Natural killer cell (primary cell): ENCODE measurements around the gene KAZN. TPM values are rescaled to one million over a fixed set of nuclear protein-coding genes. Genes with fewer than 3 reads are reported as not detected.

ENCODE experiments used
- ATAC-seq, 3 donors: fragments of 150-1000 bp in 2 of 3; fragments of 200-7000 bp in 1 of 3; cut with Tn5 transposase; 1 replicate in 1 of 3; 2 replicates in 2 of 3; pipeline ENCODE4 v1.10.0; 2021; ENCODE audit warnings: mild to moderate bottlenecking in 2 of 3, moderate library complexity in 2 of 3
- DNase-seq, 2 donors: peaks; one replicate each; pipeline versions ENCODE4 v3.0.0 to v3.0.0-alpha.2; 2013 to 2021; ENCODE audit warnings: mixed read lengths in 1 of 2
- H3K27ac ChIP-seq: one replicate; pipeline ENCODE4 v1.5.1; 2013; ENCODE audit warnings: mild to moderate bottlenecking, low read length
- H3K27me3 ChIP-seq: one replicate; pipeline ENCODE4 v1.6.1; 2013; ENCODE audit warnings: low read length; ENCODE audit not compliant: control insufficient read depth, insufficient read depth
- H3K36me3 ChIP-seq: one replicate; pipeline ENCODE4 v1.6.1; 2013; ENCODE audit warnings: low read length; ENCODE audit not compliant: control insufficient read depth, insufficient read depth
- H3K4me1 ChIP-seq: one replicate; pipeline ENCODE4 v1.6.1; 2013; ENCODE audit warnings: low read length; ENCODE audit not compliant: control insufficient read depth, insufficient read depth
- H3K4me3 ChIP-seq: one replicate; pipeline ENCODE4 v1.5.1; 2013; ENCODE audit warnings: low read length
- H3K9me3 ChIP-seq: one replicate; pipeline ENCODE4 v1.6.1; 2013; ENCODE audit warnings: low read length; ENCODE audit not compliant: control insufficient read depth, insufficient read depth
- H3K27ac Mint-ChIP-seq, 2 donors: one replicate each; pipeline ENCODE4 v1.8.0; 2022; ENCODE audit warnings: mild to moderate bottlenecking in 2 of 2, mixed read lengths in 2 of 2, moderate library complexity in 1 of 2
- H3K27me3 Mint-ChIP-seq, 2 donors: one replicate each; pipeline ENCODE4 v1.8.0; 2022; ENCODE audit warnings: low read depth in 2 of 2, mixed read lengths in 2 of 2
- H3K36me3 Mint-ChIP-seq: one replicate; pipeline ENCODE4 v1.8.0; 2022; ENCODE audit warnings: mixed read lengths
- H3K4me1 Mint-ChIP-seq, 2 donors: one replicate each; pipeline ENCODE4 v1.8.0; 2022; ENCODE audit warnings: mixed read lengths in 2 of 2
- H3K4me3 Mint-ChIP-seq: one replicate; pipeline ENCODE4 v1.8.0; 2022; ENCODE audit warnings: mild to moderate bottlenecking, moderate library complexity, mixed read lengths
- H3K9me3 Mint-ChIP-seq, 2 donors: one replicate each; pipeline ENCODE4 v1.8.0; 2022; ENCODE audit warnings: mixed read lengths in 2 of 2
- WGBS: methylation state at CpG from one replicate; pipeline ENCODE4 v1.1.7; 2013; ENCODE audit warnings: missing lambda C conversion rate; ENCODE audit not compliant: insufficient coverage; 5-methylcytosine and 5-hydroxymethylcytosine counted together
- intact Hi-C: fragments of 100-400 bp; cut with micrococcal nuclease; formaldehyde crosslinking; loops from one replicate; pipeline ENCODE4 v1.14.2; 2022
- total RNA-seq, 4 donors: library from RNA; stranded (reverse); fragments of 120-200 nt in 1 of 4; gene quantifications; one replicate each; pipeline versions ENCODE4 v1.2.3 to v1.2.4, GENCODE V29; 2013 to 2022
- TF ChIP-seq, protein P1 (sequence below): fragments of 200-600 bp; IDR thresholded peaks from one replicate; pipeline ENCODE4 v1.8.0; 2022; ENCODE audit warnings: antibody characterized with exemption

Gene KAZN
- total RNA-seq, 3 donors from 2014 or later (not counting 1 experiment from before 2014, with no cell fraction given), result 1.2 to 2.0 (median 1.7) TPM

DNA sequence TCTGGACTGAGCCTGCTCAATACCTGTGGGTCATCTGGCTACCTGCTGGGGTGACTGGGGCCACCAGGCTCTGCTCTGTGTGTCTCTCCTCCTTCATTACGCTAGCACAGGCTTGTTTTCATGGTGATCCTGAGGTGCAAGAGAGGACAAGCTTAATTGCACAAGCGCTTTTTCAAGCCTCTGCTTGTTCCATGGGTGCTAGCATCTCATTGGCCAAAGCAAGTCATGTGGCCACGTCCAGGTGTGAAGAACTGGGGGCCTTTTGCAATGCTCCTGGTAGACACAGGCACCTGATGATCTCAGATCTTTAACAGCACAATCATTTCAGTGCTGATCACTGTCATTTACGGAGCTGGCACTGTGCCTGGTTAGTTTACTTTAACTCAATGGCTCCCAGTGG lies 114.6 kb downstream of the KAZN start:
- no peaks in the 10 kb centered on the region for H3K36me3 ChIP-seq

DNA sequence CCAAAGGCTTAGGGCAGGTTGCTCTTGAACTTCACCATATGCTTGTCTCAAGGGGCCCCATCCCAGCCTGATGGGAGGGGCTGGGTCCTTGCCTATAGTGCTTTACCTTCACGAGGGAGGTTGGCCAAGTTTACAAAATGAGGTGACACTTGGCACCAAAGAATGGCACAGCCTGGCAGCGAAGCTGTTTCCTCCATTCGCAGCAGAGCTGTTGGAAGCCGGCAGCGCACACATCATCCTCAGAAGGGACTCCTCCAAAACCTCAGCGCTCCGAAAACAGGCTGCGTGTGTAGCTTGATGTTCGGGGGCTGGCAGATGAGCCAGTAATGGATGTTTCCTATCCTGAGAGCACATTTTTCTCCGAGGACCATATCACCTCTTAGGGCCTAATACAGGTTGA lies 116.8 kb downstream of the KAZN start:
- Mint-ChIP-seq H3K4me3 (no peak overlapping the region), H3K36me3 (no peaks in the 10 kb centered on the region), H3K27me3 (peaks cover 5 to 8% of the 10 kb centered on the region in 2 donors), H3K27ac (no peak overlapping the region), H3K9me3 (no peaks in the 10 kb centered on the region), H3K4me1 (no peaks in the 10 kb centered on the region)
- TF ChIP-seq, protein P1, sequence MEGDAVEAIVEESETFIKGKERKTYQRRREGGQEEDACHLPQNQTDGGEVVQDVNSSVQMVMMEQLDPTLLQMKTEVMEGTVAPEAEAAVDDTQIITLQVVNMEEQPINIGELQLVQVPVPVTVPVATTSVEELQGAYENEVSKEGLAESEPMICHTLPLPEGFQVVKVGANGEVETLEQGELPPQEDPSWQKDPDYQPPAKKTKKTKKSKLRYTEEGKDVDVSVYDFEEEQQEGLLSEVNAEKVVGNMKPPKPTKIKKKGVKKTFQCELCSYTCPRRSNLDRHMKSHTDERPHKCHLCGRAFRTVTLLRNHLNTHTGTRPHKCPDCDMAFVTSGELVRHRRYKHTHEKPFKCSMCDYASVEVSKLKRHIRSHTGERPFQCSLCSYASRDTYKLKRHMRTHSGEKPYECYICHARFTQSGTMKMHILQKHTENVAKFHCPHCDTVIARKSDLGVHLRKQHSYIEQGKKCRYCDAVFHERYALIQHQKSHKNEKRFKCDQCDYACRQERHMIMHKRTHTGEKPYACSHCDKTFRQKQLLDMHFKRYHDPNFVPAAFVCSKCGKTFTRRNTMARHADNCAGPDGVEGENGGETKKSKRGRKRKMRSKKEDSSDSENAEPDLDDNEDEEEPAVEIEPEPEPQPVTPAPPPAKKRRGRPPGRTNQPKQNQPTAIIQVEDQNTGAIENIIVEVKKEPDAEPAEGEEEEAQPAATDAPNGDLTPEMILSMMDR, result no peak
- WGBS, result 91% methylated on average over 10 of the region's 10 CpGs
- Histone ChIP-seq H3K27ac (no peak overlapping the region), H3K27me3 (no peaks in the 10 kb centered on the region), H3K36me3 (no peaks in the 10 kb centered on the region), H3K4me3 (no peak overlapping the region), H3K4me1 (no peaks in the 10 kb centered on the region), H3K9me3 (no peaks in the 10 kb centered on the region)
- DNase-seq, result no peak
- no peak for ATAC-seq
- intact Hi-C loops, result no loop called here

More for the DNA sequence above, 114.6 kb downstream of the KAZN start:
- TF ChIP-seq, protein P1, result no peak
- Histone ChIP-seq H3K4me1 (no peaks in the 10 kb centered on the region), H3K27ac (no peak overlapping the region), H3K9me3 (peaks cover 1% of the 10 kb centered on the region), H3K27me3 (no peaks in the 10 kb centered on the region), H3K4me3 (no peak overlapping the region)
- WGBS, result 81% methylated on average over 4 of the region's 4 CpGs
- intact Hi-C loops, result no loop called here
- no peaks in the 10 kb centered on the region for H3K36me3 Mint-ChIP-seq
- peaks cover 5 to 6% of the 10 kb centered on the region in 2 donors for H3K27me3 Mint-ChIP-seq
- no peak overlapping the region for H3K4me3 Mint-ChIP-seq
- H3K27ac Mint-ChIP-seq, result no peak overlapping the region
- no peaks in the 10 kb centered on the region for H3K4me1 Mint-ChIP-seq
- ATAC-seq (no peak), DNase-seq (no peak)
- no peaks in the 10 kb centered on the region for H3K9me3 Mint-ChIP-seq

DNA sequence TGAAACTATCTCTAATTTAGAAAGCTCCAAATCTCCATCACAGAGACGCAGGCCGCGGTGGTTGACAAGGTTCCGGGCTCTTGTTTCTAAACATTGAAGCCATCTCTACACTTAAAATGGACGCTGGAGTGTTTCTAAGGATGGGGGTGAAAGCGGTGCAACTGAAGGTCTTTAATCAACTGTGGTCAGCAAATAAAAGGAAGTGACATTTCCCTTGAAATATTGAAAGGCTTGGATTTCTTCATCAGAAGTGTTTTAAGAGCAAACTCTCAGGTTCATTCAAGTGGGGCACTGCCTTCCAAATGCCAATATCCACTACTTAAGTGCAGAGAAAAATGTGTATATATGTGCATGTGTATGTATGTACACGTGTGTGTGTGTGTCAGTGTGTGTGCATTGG lies 117.3 kb downstream of the KAZN start:
- 68% methylated on average over 4 of the region's 7 CpGs for WGBS
- DNase-seq, result no peak
- H3K36me3 ChIP-seq, result no peaks in the 10 kb centered on the region
- H3K27me3 ChIP-seq, result no peaks in the 10 kb centered on the region
- H3K4me1 ChIP-seq, result no peaks in the 10 kb centered on the region
- Mint-ChIP-seq H3K36me3 (no peaks in the 10 kb centered on the region), H3K4me1 (no peaks in the 10 kb centered on the region), H3K9me3 (no peaks in the 10 kb centered on the region), H3K27me3 (peaks cover 0 to 9% of the 10 kb centered on the region in 2 donors), H3K4me3 (no peak overlapping the region), H3K27ac (no peak overlapping the region)
- TF ChIP-seq, protein P1, result no peak
- no peak overlapping the region for H3K4me3 ChIP-seq
- H3K27ac ChIP-seq, result no peak overlapping the region
- H3K9me3 ChIP-seq, result no peaks in the 10 kb centered on the region
- ATAC-seq, result no peak
- intact Hi-C loops, result no loop called here

DNA sequence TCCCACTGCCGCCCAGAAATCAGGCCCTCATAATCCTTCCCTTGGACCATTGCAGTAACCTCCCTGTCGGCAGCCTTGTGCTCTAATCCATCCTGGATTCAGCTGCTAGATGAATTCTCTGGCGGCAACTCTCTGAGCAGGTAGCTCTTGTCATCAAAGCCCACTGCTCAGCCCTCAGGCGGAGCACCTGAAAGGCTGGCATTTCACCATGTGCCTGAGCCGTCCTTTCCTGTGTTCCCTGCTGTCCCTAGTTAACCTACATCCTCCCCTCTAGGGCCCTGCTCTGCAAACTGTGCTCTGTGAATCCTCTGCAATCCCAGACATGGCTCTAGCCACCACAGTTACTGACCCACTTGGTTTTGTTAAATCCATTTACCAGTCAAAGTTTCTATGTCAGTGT lies 118.0 kb downstream of the KAZN start:
- H3K4me1 ChIP-seq, result no peaks in the 10 kb centered on the region
- Mint-ChIP-seq H3K27ac (no peak overlapping the region), H3K4me3 (no peak overlapping the region), H3K9me3 (no peaks in the 10 kb centered on the region), H3K36me3 (no peaks in the 10 kb centered on the region), H3K4me1 (no peaks in the 10 kb centered on the region), H3K27me3 (peaks cover 0 to 9% of the 10 kb centered on the region in 2 donors)
- no peaks in the 10 kb centered on the region for H3K36me3 ChIP-seq
- no peak for ATAC-seq
- H3K9me3 ChIP-seq, result no peaks in the 10 kb centered on the region
- intact Hi-C loops, result no loop called here
- no peak overlapping the region for H3K27ac ChIP-seq
- WGBS, result 74% methylated on average over 5 of the region's 5 CpGs
- TF ChIP-seq, protein P1, result no peak
- H3K4me3 ChIP-seq, result no peak overlapping the region
- DNase-seq, result no peak
- no peaks in the 10 kb centered on the region for H3K27me3 ChIP-seq
